GM18520 (cell line): ENCODE results near the gene ABCB11.
"Not testable (repeated sequence)": the region's sequence is repeated elsewhere in the genome, so short reads cannot be mapped to it uniquely, and the experiment has no call there.

Source experiments
- ATAC-seq: cut with Tn5 transposase; IDR thresholded peaks from one replicate; pipeline ENCODE4 v1.9.1; 2021; ENCODE audit not compliant: unreplicated experiment

ABCB11 gene

DNA sequence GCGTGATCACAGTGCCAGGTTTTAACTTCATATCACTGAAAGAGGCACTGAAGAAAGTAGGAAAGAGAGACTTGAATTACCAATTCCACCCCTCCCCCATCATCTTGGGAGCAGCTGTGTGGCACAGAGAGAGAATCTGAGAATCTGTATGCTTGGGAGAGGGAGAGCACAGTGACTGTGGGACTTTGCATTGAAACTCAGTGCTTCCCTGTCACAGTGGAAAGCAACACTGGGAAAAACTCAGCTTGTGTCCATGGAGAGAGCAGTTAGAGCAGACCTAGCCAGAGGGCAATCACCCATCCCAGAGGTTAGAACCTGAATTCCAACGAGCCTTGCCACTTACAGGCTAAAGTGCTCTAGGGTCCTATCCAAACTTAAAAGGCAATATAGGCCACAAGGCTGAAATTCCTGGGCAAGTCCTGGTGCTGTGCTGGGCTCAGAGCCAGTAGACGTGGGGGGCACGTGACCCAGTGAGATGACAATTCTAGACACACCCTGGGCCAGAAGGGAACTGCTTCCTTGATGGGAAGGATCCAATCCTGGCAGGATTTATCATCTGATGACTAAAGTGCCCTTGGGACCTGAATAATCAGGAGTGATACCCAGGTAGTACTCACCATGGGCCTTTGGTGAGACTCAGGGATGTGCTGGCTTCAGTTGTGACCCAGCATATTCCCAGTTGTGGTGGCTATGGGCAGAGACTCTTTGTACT lies 15.5 kb upstream of the ABCB11 start:
- no peak for ATAC-seq

DNA sequence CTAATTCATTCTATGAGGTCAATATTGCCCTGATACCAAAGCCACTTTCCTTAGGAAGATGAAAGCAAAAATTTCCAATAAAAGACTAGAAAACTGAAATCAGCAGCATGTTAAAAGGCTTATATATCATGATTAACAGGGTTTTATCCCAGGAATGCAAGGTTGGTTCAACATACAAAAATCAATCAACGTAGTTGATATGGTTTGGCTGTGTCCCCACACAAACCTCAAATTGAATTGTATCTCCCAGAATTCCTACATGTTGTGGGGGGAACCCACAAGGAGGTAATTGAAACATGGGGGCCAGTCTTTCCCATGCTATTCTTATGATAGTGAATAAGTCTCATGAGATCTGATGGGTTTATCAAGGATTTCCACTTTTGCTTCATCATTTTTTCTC lies 11.7 kb upstream of the ABCB11 start:
- no peak for ATAC-seq

DNA sequence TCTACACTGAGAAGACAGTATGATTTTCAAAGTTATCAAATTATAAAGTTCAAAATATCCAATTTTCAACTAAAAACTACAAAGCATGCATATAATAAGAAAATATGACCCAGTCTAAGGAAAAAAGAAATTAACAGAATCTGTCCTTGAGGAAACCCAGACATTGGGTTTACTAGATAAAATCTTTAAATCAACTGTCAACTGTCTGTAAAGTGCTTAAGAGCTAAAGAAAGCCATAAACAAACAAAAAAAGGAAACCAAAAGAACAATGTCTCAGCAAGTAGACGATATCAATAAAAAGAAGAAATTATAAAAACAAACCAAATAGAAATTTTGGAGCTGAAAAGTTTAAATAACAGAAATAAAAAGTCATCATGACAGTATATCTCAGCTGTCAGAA lies 10.5 kb upstream of the ABCB11 start:
- ATAC-seq: no peak

DNA sequence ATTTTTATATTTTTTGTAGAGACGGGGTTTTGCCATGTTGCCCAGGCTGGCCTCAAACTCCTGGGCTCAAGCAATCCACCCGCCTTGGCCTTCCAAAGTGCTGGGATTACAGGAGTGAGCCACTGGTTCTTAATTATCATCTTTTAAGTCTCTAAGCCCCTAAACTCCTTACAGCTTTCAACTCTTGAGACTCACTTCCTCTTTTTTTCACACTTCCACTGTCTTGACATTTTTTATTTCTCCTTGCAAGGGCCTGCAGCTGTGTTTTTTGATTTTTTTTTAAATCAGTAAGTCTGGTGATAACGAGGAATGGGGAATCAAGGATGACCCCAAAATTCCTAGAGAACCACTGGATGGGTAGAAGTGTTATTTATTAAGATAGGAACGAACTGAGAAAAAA lies 8.6 kb upstream of the ABCB11 start:
- no peak for ATAC-seq

DNA sequence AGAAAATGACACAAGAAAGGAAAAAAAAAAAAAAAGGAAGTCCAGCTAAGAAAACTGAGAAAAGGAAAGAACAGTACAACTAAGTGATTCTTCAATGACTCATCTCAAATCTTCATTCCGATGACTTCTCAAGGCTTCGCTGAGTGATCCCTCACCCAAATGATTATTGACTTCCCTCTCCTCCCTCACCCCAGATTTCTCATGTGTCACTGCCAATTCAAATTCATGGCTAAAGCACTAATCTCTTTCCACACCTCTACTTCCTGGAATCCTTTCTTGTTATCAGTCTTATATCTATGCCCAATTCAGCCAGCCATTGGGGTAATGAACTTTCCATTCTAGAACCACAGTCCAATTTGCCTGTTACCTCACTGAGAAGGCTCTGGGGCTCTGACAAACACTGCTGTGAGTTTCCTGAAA lies 7.2 kb upstream of the ABCB11 start:
- ATAC-seq: peak; percentile 55

DNA sequence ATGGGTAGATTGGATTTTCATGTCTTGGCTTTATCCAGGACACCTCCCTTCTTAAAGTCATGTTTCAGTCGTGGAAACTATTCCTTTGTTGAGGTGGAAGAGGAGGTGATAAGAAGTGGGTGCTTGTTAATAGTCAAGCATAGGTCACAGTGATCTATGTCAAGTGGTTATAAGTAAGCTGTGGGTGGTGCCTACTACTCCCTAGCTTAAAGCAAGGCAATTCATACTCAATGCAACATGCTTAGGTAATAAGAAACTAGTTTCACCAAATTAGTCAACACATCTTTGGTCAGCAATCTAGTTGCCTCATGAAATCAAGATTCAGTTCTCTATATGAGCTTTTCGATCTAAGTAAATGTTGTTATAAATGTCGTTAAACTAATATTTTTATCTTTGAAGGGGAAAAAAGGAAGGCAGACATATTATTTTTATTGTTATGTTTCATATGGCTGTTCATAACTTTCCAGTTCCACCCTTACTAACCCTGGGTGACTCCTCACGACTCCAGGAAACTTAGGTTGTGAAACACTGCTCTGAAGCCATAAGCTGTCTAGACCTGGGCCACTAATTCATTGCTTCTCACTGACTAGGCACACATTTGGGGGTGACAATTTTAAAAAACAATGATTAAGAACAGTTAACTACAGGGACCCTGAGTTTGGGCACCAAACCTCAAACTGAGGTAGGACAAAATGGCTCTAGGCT lies 5.8 kb upstream of the ABCB11 start:
- ATAC-seq: peak; percentile 46

DNA sequence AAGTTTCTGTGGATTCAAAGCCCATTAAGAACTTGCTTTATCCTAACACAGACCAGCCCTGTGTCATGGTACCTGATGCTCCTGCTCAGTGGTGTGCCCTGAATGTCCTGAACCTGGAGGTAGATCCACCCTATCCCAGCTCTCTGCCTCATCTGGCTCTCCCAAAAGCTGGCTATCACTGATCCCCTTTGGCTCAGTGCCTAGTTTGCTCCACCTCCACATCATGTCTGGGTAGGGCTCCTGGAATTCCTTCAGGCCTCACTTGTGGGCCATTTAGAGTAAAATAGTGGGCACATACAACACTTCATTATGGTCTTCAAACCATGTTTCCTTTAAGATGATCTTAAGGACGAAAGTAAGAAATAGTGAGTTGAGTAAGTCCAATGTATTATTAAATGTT lies 4.8 kb upstream of the ABCB11 start:
- ATAC-seq: no peak

DNA sequence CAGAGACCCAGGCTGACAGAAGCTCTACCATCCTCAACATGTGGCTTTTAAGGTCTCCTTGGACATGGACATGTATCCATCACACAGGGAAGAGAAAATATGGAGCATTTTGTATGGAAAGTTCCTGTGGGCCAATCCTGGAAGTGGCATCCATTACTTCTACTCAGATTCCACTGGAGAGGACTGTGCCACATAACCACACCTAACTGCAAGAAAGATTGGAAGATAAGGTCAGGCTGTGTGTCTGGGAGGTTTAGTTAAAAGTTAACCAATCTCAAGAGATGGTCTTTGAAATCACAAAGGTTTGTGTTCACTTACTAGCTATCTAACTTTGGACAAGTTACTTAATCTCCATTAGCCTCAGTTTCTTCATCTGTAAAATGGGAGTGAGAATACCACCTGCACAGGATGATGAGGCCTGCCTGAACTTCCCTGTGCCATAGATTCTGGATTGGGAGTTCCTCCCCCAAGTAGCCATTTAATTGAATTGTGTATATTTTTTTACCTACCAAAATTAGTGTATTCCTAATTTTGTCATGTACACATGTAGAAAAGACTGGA lies 3.9 kb upstream of the ABCB11 start:
- ATAC-seq: no peak

DNA sequence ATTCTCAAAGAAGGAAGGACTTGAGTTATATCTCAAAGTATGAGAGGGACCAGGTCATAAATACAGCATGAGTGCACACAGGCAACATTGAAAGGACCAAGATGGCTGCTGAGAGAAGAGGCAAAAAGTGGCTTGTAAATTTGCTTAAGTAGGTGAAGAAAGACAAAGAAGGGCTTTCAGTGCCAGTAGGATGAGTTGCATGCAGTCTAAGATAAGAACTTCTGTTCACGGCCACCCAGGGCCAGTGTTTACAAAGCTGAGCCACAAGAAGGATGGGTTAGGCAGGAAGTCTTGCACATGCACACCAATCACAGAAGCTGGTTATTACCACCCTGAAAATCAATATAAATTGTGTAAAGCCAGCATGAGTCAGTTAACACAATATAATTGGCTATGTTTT lies 3.1 kb upstream of the ABCB11 start:
- no peak for ATAC-seq

DNA sequence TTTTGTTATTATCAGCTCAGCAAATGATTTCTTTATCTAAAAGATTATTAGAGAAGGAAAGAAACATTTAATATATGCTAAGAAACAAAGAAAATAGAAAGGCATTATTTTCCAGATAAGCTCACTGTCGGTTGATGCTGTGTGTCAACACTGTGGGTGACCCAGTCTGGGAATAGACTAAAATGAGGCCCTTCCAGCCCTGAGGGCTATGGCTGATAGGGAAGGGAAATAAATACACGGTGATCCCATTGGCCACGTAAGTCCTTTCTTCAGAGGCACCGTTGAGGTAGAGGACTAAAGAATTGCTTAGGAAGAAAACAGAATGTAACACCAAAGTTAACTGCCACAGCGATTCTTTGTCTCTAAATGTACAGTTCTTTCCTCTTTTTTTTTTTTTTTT lies 1.8 kb downstream of the ABCB11 start:
- ATAC-seq: no peak

DNA sequence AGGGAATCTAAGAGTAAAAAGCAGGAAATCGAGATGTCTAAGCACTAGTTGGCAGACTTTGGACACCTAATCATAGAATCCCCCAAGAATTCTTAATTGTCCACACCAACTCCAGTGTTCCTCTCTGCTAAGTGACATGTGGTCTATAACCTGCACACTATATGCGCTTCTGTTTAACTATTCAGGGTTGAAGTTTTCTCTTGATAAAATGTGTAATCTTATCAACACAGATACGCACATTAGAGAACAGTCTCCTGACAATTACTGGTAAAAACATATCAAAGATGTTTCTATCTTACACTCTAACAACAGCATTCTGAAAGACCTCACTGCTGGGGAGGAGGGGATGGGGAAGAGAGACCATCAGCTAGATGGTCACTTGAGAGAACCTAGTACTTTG lies 3.9 kb downstream of the ABCB11 start:
- no peak for ATAC-seq

DNA sequence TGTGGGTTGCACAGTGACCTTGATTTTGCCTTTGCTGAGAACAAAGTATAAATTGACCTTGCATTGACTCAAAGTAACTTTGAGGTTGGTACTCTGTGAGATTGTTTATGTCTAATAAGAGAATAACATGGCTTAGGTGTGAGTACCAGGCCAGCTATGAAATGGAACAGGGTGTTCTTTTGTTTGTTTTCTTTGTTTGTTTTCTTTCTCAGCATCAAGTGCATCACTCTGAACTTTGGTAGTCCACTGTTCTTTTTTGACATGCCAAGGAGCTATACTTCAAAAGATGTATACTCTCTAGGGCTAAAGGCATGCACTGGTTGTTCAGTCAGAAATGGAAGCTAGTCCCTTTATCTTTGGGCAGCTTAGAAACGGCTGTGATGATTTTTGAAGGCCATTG lies 5.1 kb downstream of the ABCB11 start:
- no peak for ATAC-seq

DNA sequence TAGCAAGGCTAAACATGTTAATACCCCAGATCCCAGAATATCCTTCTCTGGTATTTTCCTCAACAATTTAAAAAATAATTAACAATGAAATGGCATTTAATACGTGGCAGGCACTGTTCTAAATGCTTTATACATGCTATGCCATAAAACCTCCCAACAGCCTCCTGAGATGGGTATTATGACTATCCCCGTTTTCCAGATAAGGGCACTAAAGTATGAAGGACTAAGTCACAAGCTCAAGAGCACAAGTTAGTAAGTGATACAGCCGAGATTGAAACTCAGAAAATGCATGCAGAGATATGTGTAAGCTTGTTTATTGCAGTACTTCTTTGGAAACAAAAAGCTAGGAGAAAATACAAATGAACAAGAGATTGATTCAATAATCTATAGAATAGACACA lies 8.0 kb downstream of the ABCB11 start:
- no peak for ATAC-seq

DNA sequence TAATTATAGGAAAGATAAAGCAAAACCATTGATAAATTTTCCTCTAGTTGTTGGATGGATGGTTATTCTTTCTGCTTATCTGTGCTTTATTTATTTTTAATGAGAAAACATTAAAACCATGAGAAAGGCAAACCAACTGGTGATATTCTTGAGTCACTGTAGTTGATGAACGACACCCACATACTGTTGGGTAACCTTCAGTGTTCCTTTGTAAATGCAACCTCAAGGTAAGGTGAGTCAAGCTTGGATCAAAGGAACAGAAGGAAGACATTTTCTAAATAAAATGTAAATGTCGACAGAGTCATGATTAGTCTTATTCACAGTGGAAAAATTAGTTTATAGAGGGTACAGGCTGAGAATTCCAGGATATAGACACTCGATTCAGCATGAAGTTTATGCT lies 12.7 kb downstream of the ABCB11 start:
- ATAC-seq: no peak

DNA sequence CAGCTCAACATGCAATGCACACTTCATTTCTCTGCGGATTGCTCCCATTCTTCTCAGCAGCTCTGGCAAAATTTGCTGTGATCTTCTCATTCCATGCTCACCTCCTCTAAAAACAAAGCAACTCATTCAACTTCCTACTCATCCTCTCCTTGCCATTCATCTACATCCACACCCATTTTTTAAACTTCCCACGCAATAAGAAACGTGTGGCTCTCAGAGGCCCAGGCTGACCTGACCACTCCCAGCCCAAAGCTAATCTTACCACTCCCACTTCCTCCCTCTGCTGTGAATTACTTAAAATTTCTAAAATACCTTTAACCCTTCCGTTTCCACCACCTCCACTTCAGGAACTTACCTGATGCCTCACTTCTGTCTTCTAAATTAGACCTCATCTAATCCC lies 15.2 kb downstream of the ABCB11 start:
- no peak for ATAC-seq

DNA sequence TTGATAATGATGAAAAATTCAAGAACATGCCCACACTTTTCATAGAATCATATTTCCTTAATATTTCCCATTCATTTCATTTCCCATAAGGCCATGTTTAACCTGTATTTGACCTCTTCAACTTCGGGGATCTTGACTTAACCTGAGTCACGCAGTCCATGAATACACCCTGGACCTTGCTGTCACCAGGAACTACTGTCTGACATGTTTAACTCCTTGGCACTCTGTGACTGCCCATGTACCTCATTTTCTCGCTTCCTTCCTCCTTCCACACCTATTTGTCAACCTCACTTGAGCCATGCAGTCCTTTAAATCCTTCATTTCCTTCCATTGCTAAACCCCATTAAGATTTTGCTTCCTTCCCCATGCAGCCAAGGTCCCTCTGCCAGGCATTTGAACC lies 16.3 kb downstream of the ABCB11 start:
- no peak for ATAC-seq

DNA sequence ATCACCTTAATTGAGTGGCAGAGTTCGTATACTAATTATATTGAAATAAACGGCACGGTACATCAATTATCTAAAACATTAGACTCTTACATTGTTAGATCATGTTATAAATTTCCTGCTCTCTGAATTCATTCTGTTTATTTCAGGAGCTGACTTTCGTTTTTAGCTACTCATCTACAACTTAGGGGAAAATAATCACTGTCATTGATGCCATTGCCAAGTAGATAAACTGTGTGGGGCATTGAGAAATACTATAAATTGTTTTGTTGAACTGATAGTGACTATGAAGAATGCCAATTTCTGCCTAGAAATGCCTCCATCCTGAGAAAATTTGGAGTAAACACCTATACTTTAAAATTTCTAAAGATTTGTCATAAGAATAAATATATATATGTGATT lies 17.5 kb downstream of the ABCB11 start:
- no peak for ATAC-seq

DNA sequence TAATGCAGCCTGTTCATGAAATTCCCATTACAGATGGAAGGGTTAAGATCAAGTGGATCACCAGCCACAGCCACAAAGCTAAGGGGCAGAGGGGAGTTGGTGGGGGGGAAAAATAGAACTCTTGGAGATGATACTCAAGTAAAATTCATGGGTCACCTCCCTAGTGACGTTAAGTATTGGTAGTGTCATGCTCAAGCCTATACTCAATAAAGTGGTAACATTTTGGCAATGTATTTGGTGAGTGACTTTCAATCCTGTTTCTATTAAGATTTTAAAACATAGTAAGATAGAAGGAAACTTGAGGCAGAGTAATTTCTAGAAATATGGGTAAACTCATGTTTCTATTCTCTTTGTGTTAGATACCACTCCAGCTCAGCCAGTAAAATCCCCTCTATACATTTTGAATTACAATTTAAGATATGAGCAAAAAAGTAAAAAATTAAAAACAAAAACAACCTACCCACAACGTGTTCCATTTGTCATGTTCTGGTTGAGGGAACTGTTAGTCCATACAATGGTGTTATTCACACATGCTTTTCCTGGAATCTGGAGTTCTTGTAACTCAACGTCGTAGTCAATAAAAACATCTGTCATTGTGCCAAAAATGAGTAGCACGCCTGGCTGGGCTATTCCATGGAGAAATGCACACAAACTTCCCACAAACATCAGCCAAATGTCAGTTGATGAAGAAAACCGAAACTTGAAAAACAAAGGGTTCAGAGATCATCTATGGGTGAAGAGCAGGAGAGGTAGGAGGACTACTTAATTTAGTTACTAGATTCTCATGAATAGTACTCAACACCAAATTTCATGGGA lies 18.1 kb downstream of the ABCB11 start:
- ATAC-seq: no peak

DNA sequence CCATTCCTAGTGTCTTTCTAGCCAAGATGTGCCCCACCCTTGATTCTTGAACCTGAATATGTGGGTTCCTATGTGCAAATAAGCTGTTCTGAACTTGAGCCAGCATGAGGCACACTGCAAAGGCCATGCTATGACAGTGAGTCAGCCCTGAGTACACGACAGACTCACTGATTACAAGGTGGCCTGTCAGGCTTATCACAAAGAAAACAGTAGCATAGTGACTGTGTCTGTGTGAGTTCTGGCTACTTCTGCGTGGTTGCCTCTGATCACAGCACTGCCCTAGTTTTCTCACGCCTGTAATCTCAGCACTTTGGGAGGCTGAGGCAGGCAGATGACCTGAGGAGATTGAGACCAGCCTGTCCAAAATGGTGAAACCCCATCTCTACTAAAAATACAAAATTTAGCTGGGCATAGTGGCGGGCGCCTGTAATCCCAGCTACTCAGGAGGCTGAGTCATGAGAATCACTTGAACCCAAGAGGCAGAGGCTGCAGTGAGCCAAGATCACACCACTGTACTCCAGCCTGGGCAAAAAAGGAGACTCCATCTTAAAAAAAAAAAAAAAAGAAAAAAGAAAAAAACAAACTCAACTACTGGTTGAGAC lies 18.8 kb downstream of the ABCB11 start:
- not testable (repeated sequence) for ATAC-seq

DNA sequence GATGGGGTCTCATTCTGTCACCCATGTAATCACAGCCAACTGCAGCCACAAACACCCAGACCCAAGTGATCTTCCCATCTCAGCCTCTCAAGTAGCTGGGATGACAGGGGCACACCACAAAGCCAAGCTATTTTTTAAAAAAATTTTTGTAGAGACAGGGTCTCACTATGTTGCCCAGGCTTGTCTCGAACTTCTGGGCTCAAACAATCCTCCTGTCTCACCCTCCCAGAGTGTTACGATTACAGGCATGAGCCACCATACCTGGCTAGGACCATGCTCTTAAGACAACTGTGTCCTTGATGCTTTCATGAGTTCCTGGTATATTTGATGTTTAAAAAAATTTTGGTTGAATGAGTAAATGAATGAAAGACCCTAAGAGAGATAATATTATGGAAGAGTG lies 19.4 kb downstream of the ABCB11 start:
- no peak for ATAC-seq
